ENCODE measurements around the gene HSCB. TPM values are rescaled to one million over a fixed set of nuclear protein-coding genes. Genes with fewer than 3 reads are reported as not detected.
"Not testable (repeated sequence)": the region's sequence is repeated elsewhere in the genome, so short reads cannot be mapped to it uniquely, and the experiment has no call there.

HSCB gene
- total and polyA plus RNA-seq, 12 donors: 19.7 to 48.2 (median 28.5) TPM

DNA sequence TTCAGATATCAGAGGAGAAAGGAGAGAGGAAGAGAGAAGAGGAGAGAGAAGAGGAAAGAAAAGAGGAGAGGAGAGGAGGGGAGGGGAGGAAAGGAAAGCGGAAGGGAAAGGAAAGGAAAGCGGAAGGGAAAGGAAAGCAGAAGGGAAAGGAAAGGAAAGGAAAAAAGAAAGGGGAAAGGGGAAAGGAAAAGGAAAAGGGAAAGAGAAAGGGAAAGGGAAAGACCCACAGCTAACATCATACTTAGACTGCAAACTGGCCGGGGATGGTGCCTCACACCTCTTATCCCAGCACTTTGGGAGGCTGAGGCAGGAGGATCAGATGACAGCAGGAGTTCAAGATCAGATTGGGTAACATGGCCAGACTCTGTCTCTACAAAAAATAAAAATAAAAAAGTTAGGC, 11.7 kb upstream of the HSCB start:
- H3K9me3 ChIP-seq (replicated peaks in 1 of 3): no peaks in the 10 kb centered on the region
- intact Hi-C loops (cut with DNase I): no loop called here
- H3K27me3 ChIP-seq: no peaks in the 10 kb centered on the region
- H3K27ac ChIP-seq: no peak overlapping the region
- 91 to 99% (median 96%) methylated on average over 3 of the region's 3 CpGs for WGBS, 4 donors
- H3K4me3 ChIP-seq: no peak overlapping the region
- no peak for TF ChIP-seq CTCF (IDR thresholded peaks at IDR 0.05)
- no peak for TF ChIP-seq POLR2A (IDR thresholded peaks at IDR 0.05)
- no peaks in the 10 kb centered on the region for H3K4me1 ChIP-seq (replicated peaks in 1 of 2)
- no peak for DNase-seq
- H3K36me3 ChIP-seq (replicated peaks in 1 of 2): no peaks in the 10 kb centered on the region

DNA sequence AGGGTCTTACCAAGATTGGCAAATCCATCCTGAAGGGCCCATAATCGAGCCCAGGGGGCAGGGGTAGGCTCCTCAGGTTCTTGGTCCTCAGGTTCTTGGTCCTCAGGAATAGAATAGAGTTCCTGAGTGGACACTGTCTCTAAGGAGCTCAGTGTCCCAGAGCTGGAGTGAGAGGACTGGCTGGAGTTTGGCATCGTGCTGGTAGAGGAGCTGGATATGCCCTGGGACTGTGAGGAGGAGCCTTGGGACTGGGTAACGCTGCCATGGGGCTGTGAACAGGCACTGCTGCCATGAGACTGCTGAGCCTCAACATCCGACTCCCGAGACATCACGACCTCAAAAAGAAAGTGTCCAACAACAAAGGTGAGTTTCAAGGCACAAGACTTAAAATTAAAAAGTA, 7.4 kb upstream of the HSCB start:
- intact Hi-C loops (cut with DNase I): no loop called here
- no peaks in the 10 kb centered on the region for H3K36me3 ChIP-seq (replicated peaks in 1 of 2)
- TF ChIP-seq POLR2A (IDR thresholded peaks at IDR 0.05) (no peak), CTCF (IDR thresholded peaks at IDR 0.05) (no peak)

DNA sequence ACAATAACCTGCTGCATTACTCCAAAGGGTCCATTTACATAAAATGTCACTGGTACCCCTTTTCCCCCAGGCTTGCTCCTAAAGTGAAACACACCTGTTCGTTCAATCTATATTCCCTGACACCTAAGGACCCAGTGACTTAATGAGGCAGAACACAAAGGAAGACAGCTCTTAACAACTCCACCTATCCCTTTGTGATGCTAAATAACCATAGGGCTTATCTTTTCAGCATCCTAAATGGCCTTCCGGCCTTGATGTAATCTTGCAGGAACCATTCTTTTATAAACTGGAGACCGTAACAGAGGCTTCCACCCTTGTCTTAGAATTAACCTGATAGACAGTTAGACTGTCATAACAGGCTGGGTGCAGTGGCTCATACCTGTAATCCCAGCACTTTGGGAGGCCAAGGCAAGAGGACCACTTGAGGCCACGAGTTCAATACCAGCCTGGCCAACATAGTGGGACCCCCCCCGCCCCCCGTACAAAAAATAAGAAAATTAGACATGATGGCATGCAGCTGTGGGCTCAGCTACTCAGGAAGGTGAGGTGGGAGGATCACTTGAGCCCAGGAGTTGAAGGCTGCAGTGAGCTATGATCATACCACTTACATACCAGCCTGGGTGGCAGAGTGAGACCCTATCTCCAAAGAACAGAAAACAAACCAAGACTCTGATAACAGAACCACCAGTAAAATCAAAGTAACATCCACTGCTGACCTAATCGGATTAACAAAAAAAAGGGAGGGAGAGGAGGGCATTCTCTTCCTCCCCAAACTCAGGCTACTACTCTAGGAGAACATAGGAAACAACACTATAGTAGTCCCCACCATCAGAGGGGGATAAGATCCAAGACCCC, 5.3 kb upstream of the HSCB start:
- intact Hi-C loops (cut with DNase I): no loop called here
- no peaks in the 10 kb centered on the region for H3K27me3 ChIP-seq
- no peak overlapping the region for H3K27ac ChIP-seq
- H3K36me3 ChIP-seq (replicated peaks in 1 of 2): no peaks in the 10 kb centered on the region
- no peaks in the 10 kb centered on the region for H3K9me3 ChIP-seq (replicated peaks in 1 of 3)
- no peak overlapping the region for H3K4me3 ChIP-seq
- peaks cover 0 to 4% of the 10 kb centered on the region in 2 donors for H3K4me1 ChIP-seq (replicated peaks in 1 of 2)
- TF ChIP-seq CTCF (IDR thresholded peaks at IDR 0.05): no peak
- no peak for TF ChIP-seq POLR2A (IDR thresholded peaks at IDR 0.05)
- WGBS, 4 donors: 72 to 94% (median 84%) methylated on average over 6 to 7 of the region's 7 CpGs
- DNase-seq: no peak

More for the DNA sequence above, 7.4 kb upstream of the HSCB start:
- Histone ChIP-seq H3K4me3 (no peak overlapping the region), H3K4me1 (replicated peaks in 1 of 2) (no peaks in the 10 kb centered on the region), H3K27ac (no peak overlapping the region), H3K27me3 (no peaks in the 10 kb centered on the region), H3K9me3 (replicated peaks in 1 of 3) (no peaks in the 10 kb centered on the region)
- WGBS, 4 donors: 88 to 95% (median 91%) methylated on average over 6 of the region's 6 CpGs
- DNase-seq: no peak

DNA sequence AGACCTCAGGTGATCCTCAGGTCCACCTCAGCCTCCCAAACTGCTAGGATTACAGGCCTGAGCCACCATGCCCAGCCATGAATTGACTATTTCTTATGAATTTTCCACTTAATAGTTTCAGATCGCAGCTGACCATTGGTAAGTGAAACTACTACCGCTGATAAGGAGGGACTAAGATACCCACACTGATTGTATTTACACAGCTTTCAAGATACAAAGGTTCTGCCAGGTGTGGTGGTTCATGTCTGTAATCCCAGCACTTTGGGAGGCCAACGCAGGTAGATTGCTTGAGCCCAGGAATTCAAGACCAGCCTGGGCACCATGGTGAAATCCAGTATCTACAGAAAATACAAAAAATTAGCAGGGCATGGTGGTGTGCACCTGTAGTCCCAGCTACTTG, 4.1 kb upstream of the HSCB start:
- DNase-seq: no peak
- no peaks in the 10 kb centered on the region for H3K36me3 ChIP-seq (replicated peaks in 1 of 2)
- 92 to 100% (median 97%) methylated on average over 3 of the region's 3 CpGs for WGBS, 4 donors
- H3K27me3 ChIP-seq: no peaks in the 10 kb centered on the region
- peaks cover 0 to 6% of the 10 kb centered on the region in 2 donors for H3K4me1 ChIP-seq (replicated peaks in 1 of 2)
- intact Hi-C loops (cut with DNase I): no loop called here
- H3K4me3 ChIP-seq: no peak overlapping the region
- no peak for TF ChIP-seq CTCF (IDR thresholded peaks at IDR 0.05)
- H3K27ac ChIP-seq: no peak overlapping the region
- no peaks in the 10 kb centered on the region for H3K9me3 ChIP-seq (replicated peaks in 1 of 3)

DNA sequence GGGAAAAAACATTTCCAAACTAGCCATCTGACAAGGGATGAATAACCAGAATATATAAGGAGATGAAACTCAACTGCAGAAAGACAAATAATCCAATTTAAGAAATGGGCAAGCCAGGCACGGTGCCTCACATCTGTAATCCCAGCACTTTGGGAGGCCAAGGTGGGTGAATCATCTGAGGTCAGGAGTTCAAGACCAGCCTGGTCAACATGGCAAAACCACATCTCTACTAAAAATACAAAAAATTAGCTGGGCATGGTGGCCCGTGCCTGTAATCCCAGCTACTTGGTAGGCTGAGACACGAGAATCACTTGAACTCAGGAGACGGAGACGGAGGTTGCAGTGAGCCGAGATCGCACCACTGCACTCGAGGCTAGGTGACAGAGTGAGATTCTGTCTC, 3.0 kb upstream of the HSCB start:
- H3K9me3 ChIP-seq (replicated peaks in 1 of 3); H3K27ac ChIP-seq; DNase-seq; intact Hi-C loops (cut with DNase I); H3K27me3 ChIP-seq; H3K36me3 ChIP-seq (replicated peaks in 1 of 2); H3K4me3 ChIP-seq: not testable (repeated sequence)
- WGBS, 4 donors: 79 to 89% (median 83%) methylated on average over 8 of the region's 8 CpGs
- peaks cover 4 to 13% of the 10 kb centered on the region in 2 donors for H3K4me1 ChIP-seq (replicated peaks in 1 of 2)

Data from adrenal gland (tissue), 12 donors.